ENCODE data around the gene MEPE.

GRCh38 chr4:87855559-87855958, 22.8 kb downstream of the MEPE start:
- TF ChIP-seq, protein P1, sequence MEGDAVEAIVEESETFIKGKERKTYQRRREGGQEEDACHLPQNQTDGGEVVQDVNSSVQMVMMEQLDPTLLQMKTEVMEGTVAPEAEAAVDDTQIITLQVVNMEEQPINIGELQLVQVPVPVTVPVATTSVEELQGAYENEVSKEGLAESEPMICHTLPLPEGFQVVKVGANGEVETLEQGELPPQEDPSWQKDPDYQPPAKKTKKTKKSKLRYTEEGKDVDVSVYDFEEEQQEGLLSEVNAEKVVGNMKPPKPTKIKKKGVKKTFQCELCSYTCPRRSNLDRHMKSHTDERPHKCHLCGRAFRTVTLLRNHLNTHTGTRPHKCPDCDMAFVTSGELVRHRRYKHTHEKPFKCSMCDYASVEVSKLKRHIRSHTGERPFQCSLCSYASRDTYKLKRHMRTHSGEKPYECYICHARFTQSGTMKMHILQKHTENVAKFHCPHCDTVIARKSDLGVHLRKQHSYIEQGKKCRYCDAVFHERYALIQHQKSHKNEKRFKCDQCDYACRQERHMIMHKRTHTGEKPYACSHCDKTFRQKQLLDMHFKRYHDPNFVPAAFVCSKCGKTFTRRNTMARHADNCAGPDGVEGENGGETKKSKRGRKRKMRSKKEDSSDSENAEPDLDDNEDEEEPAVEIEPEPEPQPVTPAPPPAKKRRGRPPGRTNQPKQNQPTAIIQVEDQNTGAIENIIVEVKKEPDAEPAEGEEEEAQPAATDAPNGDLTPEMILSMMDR (conservative IDR thresholded peaks at IDR 0.05 in 1 of 2, IDR thresholded peaks at IDR 0.05 in 1 of 2; ENCODE audit: extremely low read depth in 1 of 2, insufficient read depth in 1 of 2, low read depth in 1 of 2, low read length in 2 of 2): no peak
- no peak for TF ChIP-seq EZH2 (IDR thresholded peaks at IDR 0.05; ENCODE audit: borderline replicate concordance, low read length)
